ENCODE measurements around the gene ZC3H7A. TPM values are rescaled to one million over a fixed set of nuclear protein-coding genes. Genes with fewer than 3 reads are reported as not detected.

The ZC3H7A gene
- total and polyA plus RNA-seq, 5 donors from 2014 or later, result 43.3 to 157 (median 48.4) TPM

DNA sequence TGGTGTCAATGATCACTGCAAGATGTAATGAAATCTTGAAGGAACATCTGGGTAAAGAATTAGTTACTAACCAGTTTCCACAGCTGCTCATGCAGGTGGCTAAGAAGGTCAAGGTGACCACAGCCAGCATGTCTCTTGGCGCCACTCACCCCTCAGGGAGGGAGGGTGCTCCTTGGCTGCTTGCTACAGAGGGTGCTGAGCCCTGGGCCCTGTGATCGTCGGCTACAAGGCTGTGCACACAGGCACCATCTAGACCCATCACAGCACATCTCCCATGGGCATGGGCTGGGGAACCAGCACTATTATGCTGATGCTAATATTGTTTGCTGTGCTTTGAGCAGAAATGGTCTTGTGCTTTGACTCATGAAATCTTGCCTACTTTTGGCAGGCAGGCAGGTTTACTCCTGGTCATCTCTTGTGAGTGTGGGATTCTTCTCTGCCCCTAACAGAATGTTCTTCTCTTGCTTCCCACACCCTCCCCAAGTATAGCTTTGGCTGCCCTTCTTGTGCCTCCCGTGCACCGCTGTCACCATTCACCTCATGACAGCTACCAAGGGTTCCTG lies 90.8 kb downstream of the ZC3H7A start:
- no peaks in the 10 kb centered on the region for H3K27me3 Mint-ChIP-seq
- peak overlapping the region in 2 of 3 donors; percentile 8 to 11 for H3K27ac Mint-ChIP-seq
- Histone ChIP-seq H3K4me3 (ENCODE audit: low read depth, low read length) (no peak overlapping the region), H3K4me1 (ENCODE audit: control insufficient read depth, insufficient read depth, low read length, poor library complexity, severe bottlenecking) (no peaks in the 10 kb centered on the region), H3K9me3 (ENCODE audit: control insufficient read depth in 2 of 2, low read length in 2 of 2) (no peaks in the 10 kb centered on the region), H3K36me3 (ENCODE audit: control insufficient read depth, insufficient read depth, low read length) (peaks cover 46% of the 10 kb centered on the region), H3K27me3 (ENCODE audit: control insufficient read depth, insufficient read depth, low read length) (no peaks in the 10 kb centered on the region), H3K27ac (ENCODE audit: insufficient read depth, low read length, poor library complexity, severe bottlenecking) (no peak overlapping the region)
- peaks cover 46% of the 10 kb centered on the region for H3K36me3 Mint-ChIP-seq
- peaks cover 0 to 2% (median 0%) of the 10 kb centered on the region in 7 donors for H3K9me3 Mint-ChIP-seq
- H3K4me1 Mint-ChIP-seq, result peaks cover 21 to 44% (median 37%) of the 10 kb centered on the region in 4 donors
- ATAC-seq (ENCODE audit: low read depth in 2 of 2), result no peak
- DNase-seq, result no peak
- no peak overlapping the region for H3K4me3 Mint-ChIP-seq

DNA sequence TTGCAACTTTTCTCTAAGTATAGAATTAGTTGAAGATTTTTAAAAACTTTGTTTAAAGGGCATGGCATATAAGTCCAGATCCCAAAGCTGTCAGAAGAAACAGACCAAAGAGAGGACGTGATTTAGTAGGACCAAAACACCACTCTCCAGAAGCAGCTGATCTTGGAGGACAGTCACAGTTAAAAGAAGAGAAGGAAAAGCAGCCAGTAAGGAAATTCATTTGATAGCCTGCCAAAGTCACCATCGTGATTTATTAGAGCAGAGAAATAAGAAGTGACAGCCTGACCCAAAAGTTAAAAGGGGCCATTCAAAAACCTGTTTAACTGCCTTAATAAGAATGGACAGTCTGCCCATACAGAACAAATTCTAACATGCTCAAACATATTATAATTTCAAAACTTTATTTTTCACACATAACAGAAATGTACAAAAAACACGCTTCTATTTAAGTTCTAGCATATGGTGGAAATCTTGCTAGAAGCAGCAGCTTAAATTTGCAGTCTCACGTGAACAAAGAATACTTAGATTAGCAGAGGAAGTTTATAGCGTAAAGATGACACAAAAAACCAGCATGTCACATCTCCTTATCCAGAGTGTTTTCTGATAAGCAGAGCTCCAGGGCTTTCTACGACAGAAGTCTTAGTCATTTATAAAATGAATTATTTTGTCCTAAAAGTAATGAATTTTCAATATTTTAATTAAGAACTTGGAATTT lies 91.6 kb downstream of the ZC3H7A start:
- Mint-ChIP-seq H3K27me3 (no peaks in the 10 kb centered on the region), H3K27ac (peak overlapping the region in 2 of 3 donors; percentile 9 to 11), H3K4me3 (no peak overlapping the region), H3K9me3 (peaks cover 0 to 2% (median 0%) of the 10 kb centered on the region in 7 donors), H3K36me3 (peaks cover 46% of the 10 kb centered on the region), H3K4me1 (peaks cover 25 to 48% (median 40%) of the 10 kb centered on the region in 4 donors)
- no peaks in the 10 kb centered on the region for H3K4me1 ChIP-seq (ENCODE audit: control insufficient read depth, insufficient read depth, low read length, poor library complexity, severe bottlenecking)
- peaks cover 39% of the 10 kb centered on the region for H3K36me3 ChIP-seq (ENCODE audit: control insufficient read depth, insufficient read depth, low read length)
- DNase-seq, result no peak
- H3K4me3 ChIP-seq (ENCODE audit: low read depth, low read length), result no peak overlapping the region
- no peak overlapping the region for H3K27ac ChIP-seq (ENCODE audit: insufficient read depth, low read length, poor library complexity, severe bottlenecking)
- H3K9me3 ChIP-seq (ENCODE audit: control insufficient read depth in 2 of 2, low read length in 2 of 2), result no peaks in the 10 kb centered on the region
- H3K27me3 ChIP-seq (ENCODE audit: control insufficient read depth, insufficient read depth, low read length), result no peaks in the 10 kb centered on the region
- ATAC-seq (ENCODE audit: low read depth in 2 of 2), result no peak

Other genes with a start within 250 kb of the ZC3H7A start
- gene LITAF, start 210.3 kb downstream of the ZC3H7A start, total RNA-seq, result 281 TPM
- gene LITAF, start 210.3 kb downstream of the ZC3H7A start, polyA plus RNA-seq, result 100 to 1,000 TPM; 628 to 696 (median 645) TPM
- 27.5 TPM for gene SNN, start 128.8 kb downstream of the ZC3H7A start, total RNA-seq
- gene SNN, start 128.8 kb downstream of the ZC3H7A start, polyA plus RNA-seq, result 10 to 100 TPM; 14.5 to 31.2 (median 23.8) TPM
- 178 TPM for gene TXNDC11, start 54.4 kb downstream of the ZC3H7A start, total RNA-seq
- 10 to 100 TPM; 64.9 to 77.2 (median 70.0) TPM for gene TXNDC11, start 54.4 kb downstream of the ZC3H7A start, polyA plus RNA-seq
- gene RSL1D1, start 54.3 kb upstream of the ZC3H7A start, total RNA-seq, result 145 TPM
- 100 to 1,000 TPM; 106 to 235 (median 181) TPM for gene RSL1D1, start 54.3 kb upstream of the ZC3H7A start, polyA plus RNA-seq
- gene GSPT1, start 118.7 kb upstream of the ZC3H7A start, total RNA-seq, result 177 TPM
- 100 to 1,000 TPM in 2 of 4 donors, 10 to 100 TPM in 2; 93.2 to 103 (median 100) TPM for gene GSPT1, start 118.7 kb upstream of the ZC3H7A start, polyA plus RNA-seq
- gene NPIPB2, start 144.8 kb upstream of the ZC3H7A start, total RNA-seq, result 17.5 TPM
- gene NPIPB2, start 144.8 kb upstream of the ZC3H7A start, polyA plus RNA-seq, result 1 to 10 TPM in 1 of 4 donors, under 1 TPM in 2, not detected in 1; 0.44 to 3.7 (median 0.78) TPM
- gene TNFRSF17, start 168.0 kb upstream of the ZC3H7A start, total RNA-seq, result not detected
- not detected for gene TNFRSF17, start 168.0 kb upstream of the ZC3H7A start, polyA plus RNA-seq
- 32.9 TPM for gene SNX29, start 179.5 kb upstream of the ZC3H7A start, total RNA-seq
- 10 to 100 TPM in 3 of 4 donors, 1 to 10 TPM in 1; 9.2 to 13.5 (median 11.7) TPM for gene SNX29, start 179.5 kb upstream of the ZC3H7A start, polyA plus RNA-seq

All from CD4-positive, CD25-positive, alpha-beta regulatory T cell (primary cell).